Kidney epithelial cell (primary cell): Measurements from ENCODE around the gene CDT1. TPM values are rescaled to one million over a fixed set of nuclear protein-coding genes. Genes with fewer than 3 reads are reported as not detected.
A peak's percentile ranks its signal among the peaks of the same experiment; 100 is the strongest.

Experiments
- DNase-seq: peaks from one replicate; pipeline ENCODE4 v3.0.0-alpha.2; 2010; ENCODE audit warnings: low read depth
- H3K27me3 ChIP-seq: 2 replicates; pipeline ENCODE4 v1.6.0; 2011; ENCODE audit warnings: low read length; ENCODE audit not compliant: control insufficient read depth, insufficient read depth
- H3K36me3 ChIP-seq: 2 replicates; pipeline ENCODE4 v1.5.1; 2011; ENCODE audit warnings: low read length; ENCODE audit not compliant: control insufficient read depth, insufficient read depth
- H3K4me3 ChIP-seq: 2 replicates; pipeline ENCODE4 v1.5.1; 2011; ENCODE audit warnings: low read depth, mild to moderate bottlenecking, control low read depth, low read length
- CTCF ChIP-seq: IDR thresholded peaks from 2 replicates; pipeline ENCODE4 v1.5.1; 2011; ENCODE audit warnings: mild to moderate bottlenecking, moderate library complexity, low read length, control low read depth, inconsistent platforms; ENCODE audit not compliant: insufficient read depth, poor library complexity, severe bottlenecking
- total RNA-seq: library from RNA; depleted of rRNA; stranded (reverse); fragments of >200 nt; gene quantifications from 2 replicates; pipeline ENCODE4 v1.2.3, GENCODE V29; 2015

The CDT1 gene
- total RNA-seq, 1 donor from 2014 or later = 14.5 TPM

GRCh38 chr16:88807142-88807625, 3.6 kb downstream of the CDT1 start:
- H3K27me3 ChIP-seq = no peaks in the 10 kb centered on the region
- H3K36me3 ChIP-seq = peaks cover 2% of the 10 kb centered on the region
- TF ChIP-seq CTCF = no peak
- no peak for DNase-seq
- H3K4me3 ChIP-seq = no peak overlapping the region

- TF ChIP-seq CTCF = no peak
- no peak overlapping the region for H3K4me3 ChIP-seq
Measured at GRCh38 chr16:88807626-88808453, 4.3 kb downstream of the CDT1 start.

GRCh38 chr16:88809068-88809675, 5.6 kb downstream of the CDT1 start:
- H3K27me3 ChIP-seq = no peaks in the 10 kb centered on the region
- TF ChIP-seq CTCF = no peak
- H3K36me3 ChIP-seq = peaks cover 2% of the 10 kb centered on the region
- no peak overlapping the region for H3K4me3 ChIP-seq
- no peak for DNase-seq

More at GRCh38 chr16:88807626-88808453, 4.3 kb downstream of the CDT1 start:
- H3K27me3 ChIP-seq = no peaks in the 10 kb centered on the region
- no peak for DNase-seq
- H3K36me3 ChIP-seq = peaks cover 2% of the 10 kb centered on the region

- no peaks in the 10 kb centered on the region for H3K27me3 ChIP-seq
- peaks cover 2% of the 10 kb centered on the region for H3K36me3 ChIP-seq
- TF ChIP-seq CTCF = no peak
- DNase-seq = no peak
- H3K4me3 ChIP-seq = no peak overlapping the region
Measured at GRCh38 chr16:88809676-88810165, 6.1 kb downstream of the CDT1 start.

GRCh38 chr16:88810166-88810911, 6.8 kb downstream of the CDT1 start:
- TF ChIP-seq CTCF = no peak
- Histone ChIP-seq H3K27me3 (peaks cover 2% of the 10 kb centered on the region), H3K4me3 (peak overlapping the region; percentile 62), H3K36me3 (peaks cover 2% of the 10 kb centered on the region)
- no peak for DNase-seq
